Measurements from ENCODE around the gene WDR27. TPM values are rescaled to one million over a fixed set of nuclear protein-coding genes. Genes with fewer than 3 reads are reported as not detected.

Gene WDR27
- total RNA-seq, 1 donor from 2014 or later = 92.7 TPM

DNA sequence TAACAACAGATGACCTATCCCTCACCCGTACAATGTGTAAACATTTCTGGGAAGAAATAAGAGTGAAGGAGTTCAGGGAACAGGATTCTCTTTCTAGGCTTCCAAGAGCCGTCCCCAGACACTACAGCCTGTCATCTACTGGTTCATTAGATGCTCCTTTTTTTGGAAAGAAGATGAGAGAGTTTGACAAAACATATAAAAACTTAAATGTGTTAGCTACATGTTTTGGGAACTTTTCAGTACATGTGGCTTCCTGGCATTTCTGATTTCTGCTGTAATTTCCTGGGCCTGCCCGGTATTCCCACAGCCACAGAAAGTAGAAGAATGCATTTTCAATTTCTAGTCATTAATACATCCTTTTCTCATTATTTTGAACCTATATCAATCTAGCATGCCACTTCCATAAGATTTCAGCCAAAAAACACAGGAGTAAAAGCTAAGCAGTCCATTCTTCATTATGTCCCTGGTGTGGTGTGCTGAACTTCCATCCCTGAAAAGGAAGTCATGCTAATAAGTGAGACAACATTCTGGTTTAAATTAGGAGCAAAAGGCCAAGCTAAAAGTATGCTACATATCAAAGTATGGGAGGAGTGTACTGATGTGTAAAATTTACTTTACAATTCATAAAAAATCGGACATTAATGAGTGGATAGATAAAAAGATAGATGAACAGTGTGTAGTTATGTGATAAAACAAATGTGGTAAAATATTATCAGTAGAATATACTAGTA, 198.2 kb downstream of the WDR27 start:
- no peak overlapping the region for H3K27ac ChIP-seq
- no peak for DNase-seq (ENCODE audit: low spot score in 2 of 2)
- intact Hi-C loops (cut with DNase I) = no loop called here
- peaks cover 0 to 2% of the 10 kb centered on the region in 2 donors for H3K4me1 ChIP-seq
- peaks cover 0 to 3% of the 10 kb centered on the region in 2 donors for H3K9me3 ChIP-seq
- no peaks in the 10 kb centered on the region for H3K36me3 ChIP-seq
- H3K4me3 ChIP-seq = no peak overlapping the region
- TF ChIP-seq, protein P1, sequence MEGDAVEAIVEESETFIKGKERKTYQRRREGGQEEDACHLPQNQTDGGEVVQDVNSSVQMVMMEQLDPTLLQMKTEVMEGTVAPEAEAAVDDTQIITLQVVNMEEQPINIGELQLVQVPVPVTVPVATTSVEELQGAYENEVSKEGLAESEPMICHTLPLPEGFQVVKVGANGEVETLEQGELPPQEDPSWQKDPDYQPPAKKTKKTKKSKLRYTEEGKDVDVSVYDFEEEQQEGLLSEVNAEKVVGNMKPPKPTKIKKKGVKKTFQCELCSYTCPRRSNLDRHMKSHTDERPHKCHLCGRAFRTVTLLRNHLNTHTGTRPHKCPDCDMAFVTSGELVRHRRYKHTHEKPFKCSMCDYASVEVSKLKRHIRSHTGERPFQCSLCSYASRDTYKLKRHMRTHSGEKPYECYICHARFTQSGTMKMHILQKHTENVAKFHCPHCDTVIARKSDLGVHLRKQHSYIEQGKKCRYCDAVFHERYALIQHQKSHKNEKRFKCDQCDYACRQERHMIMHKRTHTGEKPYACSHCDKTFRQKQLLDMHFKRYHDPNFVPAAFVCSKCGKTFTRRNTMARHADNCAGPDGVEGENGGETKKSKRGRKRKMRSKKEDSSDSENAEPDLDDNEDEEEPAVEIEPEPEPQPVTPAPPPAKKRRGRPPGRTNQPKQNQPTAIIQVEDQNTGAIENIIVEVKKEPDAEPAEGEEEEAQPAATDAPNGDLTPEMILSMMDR (IDR thresholded peaks at IDR 0.05) = no peak
- H3K27me3 ChIP-seq = no peaks in the 10 kb centered on the region

- H3K4me1 ChIP-seq = peaks cover 0 to 2% of the 10 kb centered on the region in 2 donors
- H3K9me3 ChIP-seq = no peaks in the 10 kb centered on the region
- no peak overlapping the region for H3K27ac ChIP-seq
- TF ChIP-seq, protein P1 (IDR thresholded peaks at IDR 0.05) = no peak
- H3K4me3 ChIP-seq = no peak overlapping the region
- H3K36me3 ChIP-seq = no peaks in the 10 kb centered on the region
- no peak for DNase-seq (ENCODE audit: low spot score in 2 of 2)
- intact Hi-C loops (cut with DNase I) = no loop called here
- no peaks in the 10 kb centered on the region for H3K27me3 ChIP-seq
Observed at GRCh38 chr6:169502445-169502844, 199.4 kb downstream of the WDR27 start.

- intact Hi-C loops (cut with DNase I) = no loop called here
Observed at GRCh38 chr6:169501777-169502313, 200.0 kb downstream of the WDR27 start.

GRCh38 chr6:169501128-169501527, 200.7 kb downstream of the WDR27 start:
- no peak for DNase-seq (ENCODE audit: low spot score in 2 of 2)
- Histone ChIP-seq H3K9me3 (peaks cover under 1 to 7% of the 10 kb centered on the region in 2 donors), H3K36me3 (no peaks in the 10 kb centered on the region), H3K4me3 (no peak overlapping the region), H3K4me1 (peaks cover 0 to 2% of the 10 kb centered on the region in 2 donors), H3K27ac (no peak overlapping the region), H3K27me3 (no peaks in the 10 kb centered on the region)
- TF ChIP-seq, protein P1 (IDR thresholded peaks at IDR 0.05) = no peak
- intact Hi-C loops (cut with DNase I) = no loop called here

More at GRCh38 chr6:169501777-169502313, 200.0 kb downstream of the WDR27 start:
- H3K27me3 ChIP-seq = no peaks in the 10 kb centered on the region
- TF ChIP-seq, protein P1 (IDR thresholded peaks at IDR 0.05) = no peak
- no peak for DNase-seq (ENCODE audit: low spot score in 2 of 2)
- no peak overlapping the region for H3K27ac ChIP-seq
- H3K4me1 ChIP-seq = peaks cover 0 to 2% of the 10 kb centered on the region in 2 donors
- H3K4me3 ChIP-seq = no peak overlapping the region
- H3K36me3 ChIP-seq = no peaks in the 10 kb centered on the region
- no peaks in the 10 kb centered on the region for H3K9me3 ChIP-seq

DNA sequence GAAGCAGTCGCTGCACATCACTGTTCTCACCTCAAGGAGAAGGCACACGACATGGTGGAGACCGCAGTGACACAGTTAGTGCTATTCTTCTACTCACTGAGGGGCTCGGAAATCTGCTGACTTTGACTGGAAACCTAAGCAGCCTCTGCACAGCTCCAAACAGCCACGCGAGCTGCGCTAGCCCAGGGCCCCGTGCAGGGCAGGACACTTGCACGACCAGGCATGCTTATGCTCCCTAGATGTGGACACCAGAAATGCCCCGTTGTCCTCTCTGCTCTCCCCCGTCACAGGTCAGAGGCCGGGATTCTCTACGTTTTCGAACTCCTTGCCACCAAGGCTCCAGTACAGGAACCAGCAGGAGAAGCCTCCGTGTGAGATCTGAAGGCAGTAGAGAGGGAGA, 201.1 kb downstream of the WDR27 start:
- no peak overlapping the region for H3K27ac ChIP-seq
- no peak for DNase-seq (ENCODE audit: low spot score in 2 of 2)
- H3K36me3 ChIP-seq = no peaks in the 10 kb centered on the region
- TF ChIP-seq, protein P1 (IDR thresholded peaks at IDR 0.05) = no peak
- intact Hi-C loops (cut with DNase I) = no loop called here
- H3K4me1 ChIP-seq = peaks cover 0 to 2% of the 10 kb centered on the region in 2 donors
- no peaks in the 10 kb centered on the region for H3K27me3 ChIP-seq
- peaks cover 3 to 11% of the 10 kb centered on the region in 2 donors for H3K9me3 ChIP-seq
- no peak overlapping the region for H3K4me3 ChIP-seq
